ENCODE measurements around the gene ATP8B3. TPM values are rescaled to one million over a fixed set of nuclear protein-coding genes. Genes with fewer than 3 reads are reported as not detected.

Gene ATP8B3
- total RNA-seq, 6 experiments from 2014 or later: 4.9 to 8.8 (median 7.6) TPM

GRCh38 chr19:1768248-1768647 lies 43.8 kb downstream of the ATP8B3 start:
- H3K27me3 Mint-ChIP-seq (ENCODE audit: insufficient read depth): peaks cover 27% of the 10 kb centered on the region
- H3K4me1 Mint-ChIP-seq (ENCODE audit: low read depth): peaks cover 5% of the 10 kb centered on the region
- TF ChIP-seq, protein P1, sequence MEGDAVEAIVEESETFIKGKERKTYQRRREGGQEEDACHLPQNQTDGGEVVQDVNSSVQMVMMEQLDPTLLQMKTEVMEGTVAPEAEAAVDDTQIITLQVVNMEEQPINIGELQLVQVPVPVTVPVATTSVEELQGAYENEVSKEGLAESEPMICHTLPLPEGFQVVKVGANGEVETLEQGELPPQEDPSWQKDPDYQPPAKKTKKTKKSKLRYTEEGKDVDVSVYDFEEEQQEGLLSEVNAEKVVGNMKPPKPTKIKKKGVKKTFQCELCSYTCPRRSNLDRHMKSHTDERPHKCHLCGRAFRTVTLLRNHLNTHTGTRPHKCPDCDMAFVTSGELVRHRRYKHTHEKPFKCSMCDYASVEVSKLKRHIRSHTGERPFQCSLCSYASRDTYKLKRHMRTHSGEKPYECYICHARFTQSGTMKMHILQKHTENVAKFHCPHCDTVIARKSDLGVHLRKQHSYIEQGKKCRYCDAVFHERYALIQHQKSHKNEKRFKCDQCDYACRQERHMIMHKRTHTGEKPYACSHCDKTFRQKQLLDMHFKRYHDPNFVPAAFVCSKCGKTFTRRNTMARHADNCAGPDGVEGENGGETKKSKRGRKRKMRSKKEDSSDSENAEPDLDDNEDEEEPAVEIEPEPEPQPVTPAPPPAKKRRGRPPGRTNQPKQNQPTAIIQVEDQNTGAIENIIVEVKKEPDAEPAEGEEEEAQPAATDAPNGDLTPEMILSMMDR (IDR thresholded peaks at IDR 0.05): peak; percentile 67; the same call in 1 of the 2 replicates
- H3K27ac Mint-ChIP-seq: no peak overlapping the region
- DNase-seq: no peak
- peaks cover 13% of the 10 kb centered on the region for H3K36me3 Mint-ChIP-seq (ENCODE audit: low read depth)
- H3K4me3 Mint-ChIP-seq: no peak overlapping the region
- H3K9me3 Mint-ChIP-seq: peaks cover 18% of the 10 kb centered on the region

GRCh38 chr19:1767464-1767933 lies 44.6 kb downstream of the ATP8B3 start:
- peaks cover 29% of the 10 kb centered on the region for H3K27me3 Mint-ChIP-seq (ENCODE audit: insufficient read depth)
- no peak for DNase-seq
- H3K4me3 Mint-ChIP-seq: no peak overlapping the region
- H3K27ac Mint-ChIP-seq: no peak overlapping the region
- peaks cover 18% of the 10 kb centered on the region for H3K9me3 Mint-ChIP-seq
- no peaks in the 10 kb centered on the region for H3K4me1 Mint-ChIP-seq (ENCODE audit: low read depth)
- peaks cover 13% of the 10 kb centered on the region for H3K36me3 Mint-ChIP-seq (ENCODE audit: low read depth)
- TF ChIP-seq, protein P1 (IDR thresholded peaks at IDR 0.05): peak; percentile 98

DNA sequence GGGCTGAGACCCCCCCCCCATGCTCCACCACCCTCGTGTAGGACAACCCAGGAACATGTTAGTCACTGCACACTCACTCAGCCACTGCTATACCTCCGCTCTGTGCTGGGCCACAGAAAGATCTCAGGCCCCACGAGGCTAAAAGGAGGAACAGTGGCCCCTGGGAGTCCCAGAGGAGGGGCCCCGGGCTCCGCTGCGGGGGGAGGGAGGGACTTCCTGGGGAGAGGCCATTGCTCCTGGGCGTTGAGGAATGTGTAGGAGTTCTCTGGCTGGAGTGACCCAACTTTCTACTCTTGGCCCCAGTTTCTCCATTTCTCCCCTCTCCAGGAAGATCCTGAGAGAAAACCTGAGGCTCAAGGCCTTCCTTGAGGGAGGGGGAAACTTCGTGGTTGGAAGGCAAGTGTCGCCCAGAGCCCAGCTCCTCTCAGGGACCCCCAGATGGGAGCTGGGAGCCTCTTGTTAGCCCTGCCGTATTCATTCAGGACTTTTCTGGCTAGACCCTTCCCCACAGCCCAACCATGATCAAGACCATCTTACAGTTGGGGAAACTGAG lies 45.2 kb downstream of the ATP8B3 start:
- H3K36me3 Mint-ChIP-seq (ENCODE audit: low read depth): peaks cover 13% of the 10 kb centered on the region
- no peak overlapping the region for H3K4me3 Mint-ChIP-seq
- no peaks in the 10 kb centered on the region for H3K4me1 Mint-ChIP-seq (ENCODE audit: low read depth)
- TF ChIP-seq, protein P1 (IDR thresholded peaks at IDR 0.05): no peak
- DNase-seq: no peak
- peaks cover 18% of the 10 kb centered on the region for H3K9me3 Mint-ChIP-seq
- no peak overlapping the region for H3K27ac Mint-ChIP-seq
- H3K27me3 Mint-ChIP-seq (ENCODE audit: insufficient read depth): peaks cover 28% of the 10 kb centered on the region

DNA sequence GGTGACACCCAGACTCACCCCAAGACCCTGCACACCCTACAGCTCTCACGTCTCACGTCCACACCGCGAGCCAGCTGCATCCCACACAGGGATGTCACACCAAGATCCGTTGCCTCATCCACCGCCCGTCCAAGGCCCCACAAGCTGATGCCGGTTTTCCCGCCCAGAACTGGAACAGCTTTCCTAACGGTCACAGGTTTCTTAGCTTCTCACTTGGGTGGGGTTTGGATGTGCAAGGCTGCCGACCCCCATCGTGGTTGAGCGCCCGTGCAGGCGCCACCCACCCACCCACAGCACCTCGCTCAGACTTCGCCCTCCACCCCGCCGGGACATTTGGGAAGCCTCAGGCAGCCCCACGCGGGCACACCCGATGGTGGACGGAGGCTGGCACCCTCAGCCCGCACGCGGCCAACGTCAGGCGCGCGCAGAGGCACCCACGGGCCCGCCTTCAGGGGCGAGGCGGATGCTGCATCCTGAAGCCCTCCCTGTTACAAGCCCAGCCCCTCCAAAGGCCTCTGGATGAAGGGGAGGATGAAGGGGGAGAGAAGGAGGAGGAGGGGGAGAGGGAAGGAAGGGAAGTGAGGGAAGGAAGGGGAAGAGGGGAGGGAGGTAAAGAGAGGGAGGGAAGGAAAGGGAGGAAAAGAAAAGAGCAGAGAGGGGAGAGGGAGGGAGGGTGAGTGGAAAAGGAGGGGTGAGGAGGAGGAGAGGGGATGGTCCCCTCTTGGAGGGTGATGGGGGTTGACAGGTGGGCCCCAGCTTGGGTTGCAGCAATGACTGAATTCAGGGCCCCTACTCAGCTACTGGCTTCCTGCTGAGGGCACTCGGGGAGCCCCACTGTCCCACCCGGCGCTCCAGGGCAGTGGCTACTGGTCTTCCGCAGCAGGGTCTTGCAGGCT lies 45.9 kb downstream of the ATP8B3 start:
- Mint-ChIP-seq H3K4me3 (no peak overlapping the region), H3K27ac (no peak overlapping the region), H3K4me1 (ENCODE audit: low read depth) (no peaks in the 10 kb centered on the region), H3K27me3 (ENCODE audit: insufficient read depth) (peaks cover 32% of the 10 kb centered on the region), H3K9me3 (peaks cover 13% of the 10 kb centered on the region), H3K36me3 (ENCODE audit: low read depth) (peaks cover 11% of the 10 kb centered on the region)
- TF ChIP-seq, protein P1 (IDR thresholded peaks at IDR 0.05): no peak
- no peak for DNase-seq

DNA sequence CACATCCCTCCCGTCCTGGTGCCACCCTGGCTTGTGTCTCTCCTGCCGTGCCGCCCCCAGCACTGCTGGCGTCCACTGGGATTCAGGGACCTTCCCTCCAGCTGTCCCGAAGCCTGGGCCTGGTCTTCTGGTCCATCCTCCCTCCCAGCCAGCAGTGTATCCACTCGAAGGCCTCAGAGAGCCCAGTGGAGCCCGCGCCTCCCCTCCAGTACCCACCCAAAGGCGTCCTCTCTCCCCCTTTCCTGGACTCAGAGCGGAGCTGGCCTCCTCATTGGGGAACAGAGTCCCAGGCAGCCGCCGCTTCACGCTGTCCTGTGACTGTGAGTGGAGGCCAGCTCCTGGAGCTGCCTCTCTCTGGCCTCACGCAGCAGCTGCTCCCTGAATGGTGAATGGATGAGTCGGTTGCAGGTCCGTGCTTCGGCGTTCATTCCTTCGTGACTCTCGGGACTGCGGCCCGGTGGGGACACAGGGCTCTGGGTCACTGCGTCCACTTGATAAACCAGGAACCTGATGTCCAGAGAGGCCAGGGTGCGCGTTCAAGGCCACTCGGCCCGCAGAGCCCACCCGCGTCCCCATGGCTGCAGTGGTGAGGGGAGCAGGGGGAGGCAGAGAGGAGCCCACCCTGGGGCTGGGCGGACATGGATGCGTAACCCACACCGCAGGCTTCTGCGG lies 46.7 kb downstream of the ATP8B3 start:
- Mint-ChIP-seq H3K4me3 (no peak overlapping the region), H3K4me1 (ENCODE audit: low read depth) (no peaks in the 10 kb centered on the region), H3K27ac (no peak overlapping the region), H3K9me3 (peaks cover 5% of the 10 kb centered on the region), H3K36me3 (ENCODE audit: low read depth) (0 out of 2 replicates have a peak, but pooled peaks cover 3% of the 10 kb centered on the region), H3K27me3 (ENCODE audit: insufficient read depth) (peaks cover 34% of the 10 kb centered on the region)
- TF ChIP-seq, protein P1 (IDR thresholded peaks at IDR 0.05): no peak
- DNase-seq: peak; percentile 24

All from HFFc6 (cell line).